Measurements from ENCODE around the gene UCP3. TPM values are rescaled to one million over a fixed set of nuclear protein-coding genes. Genes with fewer than 3 reads are reported as not detected.

UCP3 gene
- total and polyA plus RNA-seq, 4 donors, result 0.07 to 1.3 (median 0.34) TPM

DNA sequence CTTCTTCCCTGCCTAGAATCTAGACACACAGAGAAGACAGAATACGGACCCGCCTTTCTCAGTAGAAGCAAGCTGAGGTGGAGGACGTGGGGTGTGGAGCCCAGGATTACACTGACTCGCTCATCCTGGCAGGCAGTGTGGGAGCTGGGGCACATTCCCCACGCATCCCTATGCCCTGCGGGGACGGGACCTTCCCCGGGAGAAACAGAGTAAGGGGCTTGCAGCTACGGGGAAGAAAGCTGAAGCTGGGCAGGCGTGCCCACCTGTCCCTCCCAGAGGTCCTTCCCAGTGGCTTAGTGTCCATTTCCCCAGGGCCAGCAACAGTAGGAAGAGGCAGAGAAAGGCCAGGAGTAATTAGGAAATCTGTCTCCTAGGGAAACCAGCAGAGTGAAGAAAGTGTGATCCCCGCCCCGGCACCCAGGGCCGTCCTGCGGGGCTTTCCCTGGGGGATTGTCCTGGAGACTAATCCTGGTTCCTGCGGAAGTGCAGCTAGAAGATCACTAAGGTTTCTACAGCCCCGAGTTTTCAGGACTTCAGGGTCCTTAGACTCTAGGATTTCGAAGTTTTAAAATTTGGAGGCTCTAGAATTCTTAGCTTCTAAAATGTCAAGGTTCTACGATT is 50.3 kb downstream of the UCP3 start:
- WGBS, result 80% methylated on average over 18 of the region's 18 CpGs
- Histone ChIP-seq H3K36me3 (ENCODE audit: control insufficient read depth in 4 of 4, insufficient read depth in 3 of 4, low read depth in 1 of 4, low read length in 3 of 4) (no peaks in the 10 kb centered on the region), H3K9ac (ENCODE audit: low read depth in 1 of 2, low read length in 2 of 2) (no peak overlapping the region), H3K4me3 (ENCODE audit: low read depth in 1 of 3, low read length in 3 of 3) (no peak overlapping the region), H3K9me3 (ENCODE audit: control insufficient read depth in 4 of 4, low read length in 3 of 4) (no peaks in the 10 kb centered on the region), H3K27ac (ENCODE audit: low read depth in 1 of 2, low read length in 2 of 2) (no peak overlapping the region), H3K27me3 (ENCODE audit: control insufficient read depth in 4 of 4, insufficient read depth in 4 of 4, low read length in 3 of 4) (no peaks in the 10 kb centered on the region), H3K4me1 (ENCODE audit: control insufficient read depth in 4 of 4, insufficient read depth in 4 of 4, low read length in 3 of 4) (no peaks in the 10 kb centered on the region)
- no peak for DNase-seq (ENCODE audit: low spot score)
- TF ChIP-seq JUND (IDR thresholded peaks at IDR 0.05) (no peak), RXRA (IDR thresholded peaks at IDR 0.05) (no peak), YY1 (IDR thresholded peaks at IDR 0.05) (no peak), HNF4A (conservative IDR thresholded peaks at IDR 0.05) (no peak), RAD21 (IDR thresholded peaks at IDR 0.05) (no peak), FOXA2 (IDR thresholded peaks at IDR 0.05) (no peak), GABPA (IDR thresholded peaks at IDR 0.05 in 1 of 2, conservative IDR thresholded peaks at IDR 0.05 in 1 of 2) (no peak), FOXA1 (IDR thresholded peaks at IDR 0.05) (no peak), HNF4G (IDR thresholded peaks at IDR 0.05) (no peak), SP1 (IDR thresholded peaks at IDR 0.05) (no peak)
- TF ChIP-seq, protein P1, sequence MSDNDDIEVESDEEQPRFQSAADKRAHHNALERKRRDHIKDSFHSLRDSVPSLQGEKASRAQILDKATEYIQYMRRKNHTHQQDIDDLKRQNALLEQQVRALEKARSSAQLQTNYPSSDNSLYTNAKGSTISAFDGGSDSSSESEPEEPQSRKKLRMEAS (IDR thresholded peaks at IDR 0.05), result no peak
- TF ChIP-seq, protein P2, sequence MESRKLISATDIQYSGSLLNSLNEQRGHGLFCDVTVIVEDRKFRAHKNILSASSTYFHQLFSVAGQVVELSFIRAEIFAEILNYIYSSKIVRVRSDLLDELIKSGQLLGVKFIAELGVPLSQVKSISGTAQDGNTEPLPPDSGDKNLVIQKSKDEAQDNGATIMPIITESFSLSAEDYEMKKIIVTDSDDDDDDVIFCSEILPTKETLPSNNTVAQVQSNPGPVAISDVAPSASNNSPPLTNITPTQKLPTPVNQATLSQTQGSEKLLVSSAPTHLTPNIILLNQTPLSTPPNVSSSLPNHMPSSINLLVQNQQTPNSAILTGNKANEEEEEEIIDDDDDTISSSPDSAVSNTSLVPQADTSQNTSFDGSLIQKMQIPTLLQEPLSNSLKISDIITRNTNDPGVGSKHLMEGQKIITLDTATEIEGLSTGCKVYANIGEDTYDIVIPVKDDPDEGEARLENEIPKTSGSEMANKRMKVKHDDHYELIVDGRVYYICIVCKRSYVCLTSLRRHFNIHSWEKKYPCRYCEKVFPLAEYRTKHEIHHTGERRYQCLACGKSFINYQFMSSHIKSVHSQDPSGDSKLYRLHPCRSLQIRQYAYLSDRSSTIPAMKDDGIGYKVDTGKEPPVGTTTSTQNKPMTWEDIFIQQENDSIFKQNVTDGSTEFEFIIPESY (IDR thresholded peaks at IDR 0.05), result no peak
- TF ChIP-seq, protein P3, sequence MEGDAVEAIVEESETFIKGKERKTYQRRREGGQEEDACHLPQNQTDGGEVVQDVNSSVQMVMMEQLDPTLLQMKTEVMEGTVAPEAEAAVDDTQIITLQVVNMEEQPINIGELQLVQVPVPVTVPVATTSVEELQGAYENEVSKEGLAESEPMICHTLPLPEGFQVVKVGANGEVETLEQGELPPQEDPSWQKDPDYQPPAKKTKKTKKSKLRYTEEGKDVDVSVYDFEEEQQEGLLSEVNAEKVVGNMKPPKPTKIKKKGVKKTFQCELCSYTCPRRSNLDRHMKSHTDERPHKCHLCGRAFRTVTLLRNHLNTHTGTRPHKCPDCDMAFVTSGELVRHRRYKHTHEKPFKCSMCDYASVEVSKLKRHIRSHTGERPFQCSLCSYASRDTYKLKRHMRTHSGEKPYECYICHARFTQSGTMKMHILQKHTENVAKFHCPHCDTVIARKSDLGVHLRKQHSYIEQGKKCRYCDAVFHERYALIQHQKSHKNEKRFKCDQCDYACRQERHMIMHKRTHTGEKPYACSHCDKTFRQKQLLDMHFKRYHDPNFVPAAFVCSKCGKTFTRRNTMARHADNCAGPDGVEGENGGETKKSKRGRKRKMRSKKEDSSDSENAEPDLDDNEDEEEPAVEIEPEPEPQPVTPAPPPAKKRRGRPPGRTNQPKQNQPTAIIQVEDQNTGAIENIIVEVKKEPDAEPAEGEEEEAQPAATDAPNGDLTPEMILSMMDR (IDR thresholded peaks at IDR 0.05; ENCODE audit: low read depth, low read length, missing input control), result no peak

DNA sequence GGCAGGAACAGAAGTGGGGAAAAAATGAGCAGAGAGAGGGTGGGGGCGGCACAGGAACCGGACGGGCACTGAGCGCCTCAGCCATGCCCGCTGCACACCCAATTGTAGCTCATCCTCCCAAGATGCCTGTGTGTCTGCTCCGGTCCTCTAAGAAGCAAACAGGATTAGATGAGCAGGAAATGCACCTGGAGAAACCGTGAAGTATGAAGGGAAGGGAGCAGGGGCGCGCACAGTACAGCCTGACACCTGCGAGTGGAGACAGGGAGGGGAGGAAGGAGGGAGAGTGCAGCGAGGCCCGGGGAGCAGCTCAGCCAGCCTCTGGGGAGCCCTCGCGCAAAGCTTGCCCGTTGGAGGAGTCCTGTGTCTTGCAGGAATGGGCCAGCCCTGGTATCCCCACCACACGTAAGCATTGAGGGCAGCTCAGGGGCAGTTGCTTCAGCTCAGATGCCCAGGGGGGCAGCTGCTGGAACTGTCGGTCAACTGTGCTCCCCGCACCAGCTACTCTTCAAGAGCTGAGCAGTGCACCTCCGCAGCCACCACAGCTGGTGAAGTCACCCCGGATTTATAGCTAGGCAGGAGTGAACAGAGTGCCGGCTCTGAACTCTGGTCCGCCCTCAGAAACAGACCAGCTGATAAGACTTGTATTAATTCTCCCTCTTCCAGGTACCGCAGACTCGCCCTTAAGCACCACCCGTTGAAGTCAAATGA is 51.1 kb downstream of the UCP3 start:
- Histone ChIP-seq H3K36me3 (ENCODE audit: control insufficient read depth in 4 of 4, insufficient read depth in 3 of 4, low read depth in 1 of 4, low read length in 3 of 4) (no peaks in the 10 kb centered on the region), H3K9me3 (ENCODE audit: control insufficient read depth in 4 of 4, low read length in 3 of 4) (no peaks in the 10 kb centered on the region), H3K4me1 (ENCODE audit: control insufficient read depth in 4 of 4, insufficient read depth in 4 of 4, low read length in 3 of 4) (no peaks in the 10 kb centered on the region), H3K27me3 (ENCODE audit: control insufficient read depth in 4 of 4, insufficient read depth in 4 of 4, low read length in 3 of 4) (no peaks in the 10 kb centered on the region), H3K27ac (ENCODE audit: low read depth in 1 of 2, low read length in 2 of 2) (no peak overlapping the region), H3K9ac (ENCODE audit: low read depth in 1 of 2, low read length in 2 of 2) (no peak overlapping the region), H3K4me3 (ENCODE audit: low read depth in 1 of 3, low read length in 3 of 3) (no peak overlapping the region)
- WGBS, result 68% methylated on average over 25 of the region's 25 CpGs
- TF ChIP-seq RAD21 (IDR thresholded peaks at IDR 0.05), result no peak
- TF ChIP-seq YY1 (IDR thresholded peaks at IDR 0.05), result no peak
- TF ChIP-seq NR2F2 (IDR thresholded peaks at IDR 0.05), result no peak
- TF ChIP-seq JUND (IDR thresholded peaks at IDR 0.05), result no peak
- TF ChIP-seq SP1 (IDR thresholded peaks at IDR 0.05), result no peak
- no peak for TF ChIP-seq HNF4G (IDR thresholded peaks at IDR 0.05)
- DNase-seq (ENCODE audit: low spot score), result no peak
